ENCODE results near the gene C4orf46. TPM values are rescaled to one million over a fixed set of nuclear protein-coding genes. Genes with fewer than 3 reads are reported as not detected.

Gene C4orf46
- total and polyA plus RNA-seq, 2 of the 4 experiments (the other 2 are of a cell fraction) = 8.1 to 10.0 TPM

DNA sequence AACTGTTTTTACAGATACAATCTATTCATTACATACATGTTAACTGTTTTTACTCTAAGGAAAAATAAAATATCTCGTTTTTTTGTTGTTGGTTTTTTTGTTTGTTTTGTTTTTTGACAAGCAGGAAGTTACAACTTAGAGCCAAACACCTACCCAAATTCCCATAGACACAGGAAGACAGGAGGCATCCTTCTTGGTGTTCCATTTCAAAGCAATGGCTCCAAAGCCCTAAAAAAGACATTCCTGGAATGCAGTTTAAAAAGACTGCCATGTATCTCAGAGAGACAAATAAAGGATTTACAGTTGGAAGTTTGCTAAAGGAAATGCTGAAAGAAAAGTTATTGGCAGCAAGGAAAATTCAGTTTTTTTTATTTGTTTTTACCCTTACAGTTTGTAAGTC, 17.1 kb upstream of the C4orf46 start:
- intact Hi-C loops (cut with micrococcal nuclease) (no loop called here), in situ Hi-C loops (cut with MboI; ENCODE audit: low sequenced_read_pairs) (no loop called here), dilution Hi-C loops (cut with HindIII; ENCODE audit: low sequenced_read_pairs, unreplicated experiment) (no loop called here)
- no TSS peak for BruUV-seq (replicated peaks)
- POLR2A ChIA-PET (ENCODE audit: unreplicated experiment) = no interaction called here
- H3K4ac ChIP-seq (ENCODE audit: low read depth, low read length) = no peak overlapping the region
- no peaks in the 10 kb centered on the region for H3K79me1 ChIP-seq (ENCODE audit: low read depth in 1 of 2, low read length in 2 of 2)
- H3K14ac ChIP-seq (replicated peaks; ENCODE audit: low read depth, low read length) = no peak overlapping the region
- no peak overlapping the region for H4K91ac ChIP-seq (ENCODE audit: insufficient read depth, low read depth, low read length)
- H3K56ac ChIP-seq (ENCODE audit: extremely low read depth, insufficient read depth, low read length) = no peak overlapping the region
- no peaks in the 10 kb centered on the region for H3K9me3 ChIP-seq (ENCODE audit: control insufficient read depth, insufficient read depth, low read length)
- H2BK120ac ChIP-seq (ENCODE audit: low read depth, low read length) = no peak overlapping the region
- H3K36me3 ChIP-seq (ENCODE audit: control insufficient read depth, insufficient read depth, low read length) = 0 out of 2 replicates have a peak, but pooled peaks cover 1% of the 10 kb centered on the region
- H3K18ac ChIP-seq (ENCODE audit: low read depth, low read length) = no peak overlapping the region
- H3K4me1 ChIP-seq (ENCODE audit: control insufficient read depth, insufficient read depth, low read length) = no peaks in the 10 kb centered on the region
- TF ChIP-seq, protein P1, sequence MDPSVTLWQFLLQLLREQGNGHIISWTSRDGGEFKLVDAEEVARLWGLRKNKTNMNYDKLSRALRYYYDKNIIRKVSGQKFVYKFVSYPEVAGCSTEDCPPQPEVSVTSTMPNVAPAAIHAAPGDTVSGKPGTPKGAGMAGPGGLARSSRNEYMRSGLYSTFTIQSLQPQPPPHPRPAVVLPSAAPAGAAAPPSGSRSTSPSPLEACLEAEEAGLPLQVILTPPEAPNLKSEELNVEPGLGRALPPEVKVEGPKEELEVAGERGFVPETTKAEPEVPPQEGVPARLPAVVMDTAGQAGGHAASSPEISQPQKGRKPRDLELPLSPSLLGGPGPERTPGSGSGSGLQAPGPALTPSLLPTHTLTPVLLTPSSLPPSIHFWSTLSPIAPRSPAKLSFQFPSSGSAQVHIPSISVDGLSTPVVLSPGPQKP (IDR thresholded peaks at IDR 0.05; ENCODE audit: borderline replicate concordance, low read depth, low read length) = no peak
- TF ChIP-seq RAD21 (IDR thresholded peaks at IDR 0.05; ENCODE audit: low read length) = no peak
- TF ChIP-seq, protein P2, sequence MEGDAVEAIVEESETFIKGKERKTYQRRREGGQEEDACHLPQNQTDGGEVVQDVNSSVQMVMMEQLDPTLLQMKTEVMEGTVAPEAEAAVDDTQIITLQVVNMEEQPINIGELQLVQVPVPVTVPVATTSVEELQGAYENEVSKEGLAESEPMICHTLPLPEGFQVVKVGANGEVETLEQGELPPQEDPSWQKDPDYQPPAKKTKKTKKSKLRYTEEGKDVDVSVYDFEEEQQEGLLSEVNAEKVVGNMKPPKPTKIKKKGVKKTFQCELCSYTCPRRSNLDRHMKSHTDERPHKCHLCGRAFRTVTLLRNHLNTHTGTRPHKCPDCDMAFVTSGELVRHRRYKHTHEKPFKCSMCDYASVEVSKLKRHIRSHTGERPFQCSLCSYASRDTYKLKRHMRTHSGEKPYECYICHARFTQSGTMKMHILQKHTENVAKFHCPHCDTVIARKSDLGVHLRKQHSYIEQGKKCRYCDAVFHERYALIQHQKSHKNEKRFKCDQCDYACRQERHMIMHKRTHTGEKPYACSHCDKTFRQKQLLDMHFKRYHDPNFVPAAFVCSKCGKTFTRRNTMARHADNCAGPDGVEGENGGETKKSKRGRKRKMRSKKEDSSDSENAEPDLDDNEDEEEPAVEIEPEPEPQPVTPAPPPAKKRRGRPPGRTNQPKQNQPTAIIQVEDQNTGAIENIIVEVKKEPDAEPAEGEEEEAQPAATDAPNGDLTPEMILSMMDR (conservative IDR thresholded peaks at IDR 0.05; ENCODE audit: low read depth, low read length) = no peak
- TF ChIP-seq CHD1 (IDR thresholded peaks at IDR 0.05; ENCODE audit: low read depth, low read length) = no peak
- TF ChIP-seq FOS (IDR thresholded peaks at IDR 0.05; ENCODE audit: low read depth, low read length) = no peak
- TF ChIP-seq, protein P3, sequence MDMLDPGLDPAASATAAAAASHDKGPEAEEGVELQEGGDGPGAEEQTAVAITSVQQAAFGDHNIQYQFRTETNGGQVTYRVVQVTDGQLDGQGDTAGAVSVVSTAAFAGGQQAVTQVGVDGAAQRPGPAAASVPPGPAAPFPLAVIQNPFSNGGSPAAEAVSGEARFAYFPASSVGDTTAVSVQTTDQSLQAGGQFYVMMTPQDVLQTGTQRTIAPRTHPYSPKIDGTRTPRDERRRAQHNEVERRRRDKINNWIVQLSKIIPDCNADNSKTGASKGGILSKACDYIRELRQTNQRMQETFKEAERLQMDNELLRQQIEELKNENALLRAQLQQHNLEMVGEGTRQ (IDR thresholded peaks at IDR 0.05; ENCODE audit: low read depth, low read length) = no peak
- no peaks in the 10 kb centered on the region for H3K27me3 ChIP-seq (ENCODE audit: control insufficient read depth, insufficient read depth, low read length)
- H2AK5ac ChIP-seq (ENCODE audit: low read depth, low read length) = no peak overlapping the region
- no peak overlapping the region for H3K27ac ChIP-seq (ENCODE audit: insufficient read depth, low read length)
- H4K8ac ChIP-seq (ENCODE audit: low read depth in 2 of 2, low read length in 2 of 2) = no peak overlapping the region
- no peaks in the 10 kb centered on the region for H4K20me1 ChIP-seq (ENCODE audit: insufficient read depth, low read length)
- DNase-seq (no peak), ATAC-seq (ENCODE audit: low read depth) (no peak)
- H3K4me3 ChIP-seq (ENCODE audit: insufficient read depth, low read depth, low read length) = no peak overlapping the region
- WGBS, 2 experiments (ENCODE audit: extremely low coverage in 2 of 2, insufficient read length in 1 of 2) = no CpG with 5 or more reads among the region's 1 CpG
- H3K9me1 ChIP-seq (ENCODE audit: insufficient read depth, low read length) = no peaks in the 10 kb centered on the region; the same call in 1 of the 2 replicates
- H3K4me2 ChIP-seq (ENCODE audit: low read depth, low read length) = no peak overlapping the region
- H2AK9ac ChIP-seq (replicated peaks; ENCODE audit: low read depth, low read length, poor library complexity) = no peak overlapping the region
- H4K5ac ChIP-seq (ENCODE audit: low read depth, low read length) = no peak overlapping the region
- no peak overlapping the region for H2BK20ac ChIP-seq (ENCODE audit: low read depth, low read length)
- H2BK15ac ChIP-seq (ENCODE audit: low read depth, low read length) = no peak overlapping the region
- no peak overlapping the region for H2BK5ac ChIP-seq (ENCODE audit: low read depth, low read length, poor library complexity, severe bottlenecking)
- H2AFZ ChIP-seq (replicated peaks; ENCODE audit: low read length, poor library complexity) = no peak overlapping the region
- no peak overlapping the region for H3K23ac ChIP-seq (ENCODE audit: low read depth, low read length)
- H3K9ac ChIP-seq (ENCODE audit: low read depth, low read length) = no peak overlapping the region
- CTCF ChIA-PET = no interaction called here
